HG03378 (cell line): ENCODE data around the gene CENPO.
"Not testable (repeated sequence)": the region's sequence is repeated elsewhere in the genome, so short reads cannot be mapped to it uniquely, and the experiment has no call there.

Source experiments
- ATAC-seq: cut with Tn5 transposase; IDR thresholded peaks from one replicate; pipeline ENCODE4 v1.9.1; 2021; ENCODE audit warnings: mild to moderate bottlenecking, moderate library complexity; ENCODE audit not compliant: unreplicated experiment

CENPO gene

GRCh38 chr2:24787532-24787931 lies 5.7 kb upstream of the CENPO start:
- ATAC-seq, result no peak

- no peak for ATAC-seq
Measured at GRCh38 chr2:24788816-24789215, 4.4 kb upstream of the CENPO start.

GRCh38 chr2:24791452-24791851 lies 1.8 kb upstream of the CENPO start:
- ATAC-seq, result no peak

- no peak for ATAC-seq
Measured at GRCh38 chr2:24792542-24792873, 717 bp upstream of the CENPO start.

GRCh38 chr2:24793761-24794435 lies 673 bp downstream of the CENPO start:
- ATAC-seq, result peak; percentile 2

- no peak for ATAC-seq
Measured at GRCh38 chr2:24797644-24798043, 4.4 kb downstream of the CENPO start.

- ATAC-seq, result not testable (repeated sequence)
Measured at GRCh38 chr2:24800487-24800886, 7.3 kb downstream of the CENPO start.

GRCh38 chr2:24805811-24806660 lies 12.8 kb downstream of the CENPO start:
- ATAC-seq, result not testable (repeated sequence)

- ATAC-seq, result no peak
Measured at GRCh38 chr2:24806661-24807036, 13.4 kb downstream of the CENPO start.

GRCh38 chr2:24809316-24810007 lies 16.2 kb downstream of the CENPO start:
- no peak for ATAC-seq

GRCh38 chr2:24813691-24814137 lies 20.5 kb downstream of the CENPO start:
- no peak for ATAC-seq

- ATAC-seq, result no peak
Measured at GRCh38 chr2:24814516-24814915, 21.3 kb downstream of the CENPO start.

- ATAC-seq, result no peak
Measured at GRCh38 chr2:24815171-24815570, 21.9 kb downstream of the CENPO start.

GRCh38 chr2:24816404-24816803 lies 23.2 kb downstream of the CENPO start:
- ATAC-seq, result no peak

- no peak for ATAC-seq
Measured at GRCh38 chr2:24816884-24817283, 23.7 kb downstream of the CENPO start.

- no peak for ATAC-seq
Measured at GRCh38 chr2:24818721-24819167, 25.5 kb downstream of the CENPO start.

GRCh38 chr2:24819442-24820174 lies 26.4 kb downstream of the CENPO start:
- no peak for ATAC-seq

GRCh38 chr2:24820175-24820513 lies 26.9 kb downstream of the CENPO start:
- ATAC-seq, result no peak

- ATAC-seq, result no peak
Measured at GRCh38 chr2:24820598-24821432, 27.6 kb downstream of the CENPO start.

- ATAC-seq, result no peak
Measured at GRCh38 chr2:24821433-24821891, 28.2 kb downstream of the CENPO start.
